NCI-H2081 (cell line): ENCODE measurements around the gene PDSS2.
A peak's percentile ranks its signal among the peaks of the same experiment; 100 is the strongest.
"Not testable (repeated sequence)": the region's sequence is repeated elsewhere in the genome, so short reads cannot be mapped to it uniquely, and the experiment has no call there.

Source experiments
- DNase-seq, 2 experiments: peaks; one replicate each; lab custom pipeline; 2025; lab: John Stamatoyannopoulos, UW

PDSS2 gene

DNA sequence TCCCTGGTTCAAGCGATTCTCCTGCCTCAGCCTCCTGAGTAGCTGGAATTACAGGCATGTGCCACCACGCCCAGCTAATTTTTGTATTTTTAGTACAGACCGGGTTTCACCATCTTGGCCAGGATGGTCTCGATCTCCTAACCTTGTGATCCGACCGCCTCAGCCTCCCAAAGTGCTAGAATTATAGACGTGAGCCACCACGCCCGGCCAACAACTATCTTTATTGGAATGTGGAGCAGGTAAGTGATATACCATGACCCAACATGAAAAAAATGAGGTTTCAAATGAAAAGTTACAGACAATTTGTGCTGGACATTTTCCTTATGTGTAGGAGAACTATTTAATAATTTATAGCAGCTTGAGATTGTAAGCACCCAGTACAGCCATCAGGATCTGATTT is 340.8 kb downstream of the PDSS2 start:
- DNase-seq, result not testable (repeated sequence)

GRCh38 chr6:107116931-107117330 is 342.4 kb downstream of the PDSS2 start:
- DNase-seq, result no peak

GRCh38 chr6:107116328-107116892 is 343.0 kb downstream of the PDSS2 start:
- peak; percentile 34 to 50 for DNase-seq

DNA sequence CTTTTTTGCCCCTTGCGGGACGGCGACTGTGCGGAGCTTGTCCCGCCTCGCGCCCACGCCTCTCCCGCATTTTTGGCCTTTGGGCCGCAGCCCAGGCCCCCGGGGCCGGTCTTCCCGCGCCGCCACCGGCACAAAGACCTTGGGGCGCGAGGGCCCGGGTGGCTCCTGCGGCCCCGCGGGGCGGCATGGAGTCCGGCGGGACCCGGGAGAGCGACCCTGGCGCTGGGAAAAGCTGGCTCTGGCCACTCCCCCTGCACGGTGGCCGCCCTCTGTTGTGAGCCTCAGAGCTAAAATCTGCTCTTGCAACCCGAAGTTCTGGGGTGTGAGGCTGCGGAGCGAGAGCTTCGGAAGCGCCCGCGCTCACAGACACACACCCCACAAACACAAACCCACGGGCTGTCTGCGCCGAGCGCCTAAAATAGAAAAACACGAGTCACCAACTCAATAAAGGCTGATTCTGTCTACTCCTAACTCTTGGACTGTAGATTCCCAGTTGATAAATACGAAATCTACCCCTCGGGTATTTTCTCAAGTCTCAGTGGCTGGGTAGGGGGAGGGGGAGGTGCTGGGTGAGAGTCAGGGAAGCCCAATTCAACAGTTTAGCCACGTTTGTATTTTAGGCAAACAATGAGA is 343.6 kb downstream of the PDSS2 start:
- DNase-seq, result peak; percentile 39 to 63

DNA sequence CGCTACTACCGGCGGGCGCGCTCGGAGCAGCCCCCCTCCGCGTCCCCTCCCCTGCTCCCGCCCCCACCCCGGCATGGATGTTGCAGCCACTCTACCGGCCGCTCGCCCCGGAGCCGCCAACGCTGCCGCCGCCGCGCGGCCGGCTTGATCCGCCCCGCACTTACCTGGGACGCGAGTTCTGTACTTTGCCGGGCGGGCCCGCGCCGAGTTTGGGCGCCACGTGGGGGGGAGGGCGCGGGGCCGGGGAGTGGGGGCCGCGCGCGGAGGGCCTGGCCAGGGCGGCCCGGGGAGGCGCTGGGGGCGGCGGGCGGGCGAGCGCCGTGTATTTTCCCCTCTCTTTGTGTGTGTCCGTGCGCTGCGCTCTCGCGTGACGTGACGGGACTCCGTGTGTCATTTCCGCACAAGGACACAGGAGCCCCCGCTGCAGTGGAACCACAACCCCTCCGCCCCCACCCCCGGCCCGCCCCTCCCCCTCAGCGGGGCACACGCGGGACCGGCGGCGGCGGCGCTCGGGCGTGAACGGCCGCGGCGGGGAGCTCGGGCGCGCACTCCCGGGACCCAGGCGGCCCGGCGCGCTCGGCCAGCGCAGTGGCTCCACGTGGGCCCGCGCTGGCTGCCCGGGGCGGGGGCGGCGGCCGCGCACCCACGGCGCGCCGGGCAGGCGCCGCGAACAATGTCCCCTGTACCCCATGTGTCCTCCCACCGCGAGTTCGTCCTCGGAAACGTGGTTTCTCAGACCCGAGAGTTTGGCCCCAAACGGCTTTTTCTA is 344.3 kb downstream of the PDSS2 start, which contains the start of gene BEND3:
Gene BEND3, minus strand, starts transcription at position 590 of the 769 bp plus-strand sequence. CDS start 16,230 bp downstream, outside the sequence.
- peak; percentile 30 to 45 for DNase-seq

GRCh38 chr6:107114213-107114925 is 345.0 kb downstream of the PDSS2 start:
- peak; percentile 70 to 77 for DNase-seq

DNA sequence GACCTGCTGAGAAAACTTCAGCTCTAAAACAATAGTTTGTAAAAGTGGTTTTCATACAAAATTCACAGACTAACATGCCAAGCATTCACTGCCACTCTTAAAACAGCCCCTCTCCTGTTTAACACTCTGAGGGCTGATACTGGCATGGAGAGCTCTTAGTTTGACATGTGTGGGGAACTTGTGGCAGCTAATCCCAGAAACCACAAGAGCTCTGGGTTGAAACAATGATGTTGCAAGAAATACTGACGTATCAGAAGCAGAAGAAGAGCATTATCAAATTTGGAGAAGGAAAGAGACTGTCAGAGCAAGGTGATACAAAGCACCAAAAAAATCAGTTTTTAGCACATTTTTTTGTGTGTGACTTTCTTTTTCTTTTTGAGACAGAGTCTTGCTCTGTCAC is 349.2 kb downstream of the PDSS2 start:
- DNase-seq, result no peak

DNA sequence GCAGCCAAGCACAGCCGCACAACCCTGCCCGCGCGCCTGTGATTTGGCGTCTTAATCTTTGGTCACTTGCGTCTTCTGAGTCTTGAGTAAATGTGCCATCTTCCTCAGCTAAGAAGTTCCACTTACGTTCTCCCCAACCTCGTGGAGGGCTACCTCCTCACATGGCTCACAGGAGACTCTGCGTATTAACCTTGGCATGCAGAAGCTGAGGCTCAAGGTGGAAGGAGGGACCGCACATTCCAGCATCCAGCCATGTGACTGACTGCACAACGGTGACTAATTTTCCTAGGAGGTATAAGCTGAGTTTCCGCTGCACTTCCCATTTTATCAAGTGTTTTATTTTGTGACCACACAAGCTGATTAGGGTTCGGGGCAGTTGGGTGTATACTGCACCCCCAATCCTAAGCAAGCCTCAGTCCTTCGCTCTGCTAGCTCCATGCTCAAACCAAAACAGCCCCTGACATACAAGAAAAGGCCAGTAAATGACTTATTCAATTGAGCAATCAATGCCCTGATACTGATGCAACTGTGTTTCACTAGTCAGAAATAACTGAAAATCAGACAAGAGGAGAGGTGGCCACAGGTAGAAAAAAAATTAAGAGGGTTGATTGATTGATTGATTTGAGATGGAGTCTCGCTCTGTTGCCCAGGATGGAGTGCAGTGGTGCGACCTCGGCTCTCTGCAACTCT is 351.0 kb downstream of the PDSS2 start:
- DNase-seq, result no peak

DNA sequence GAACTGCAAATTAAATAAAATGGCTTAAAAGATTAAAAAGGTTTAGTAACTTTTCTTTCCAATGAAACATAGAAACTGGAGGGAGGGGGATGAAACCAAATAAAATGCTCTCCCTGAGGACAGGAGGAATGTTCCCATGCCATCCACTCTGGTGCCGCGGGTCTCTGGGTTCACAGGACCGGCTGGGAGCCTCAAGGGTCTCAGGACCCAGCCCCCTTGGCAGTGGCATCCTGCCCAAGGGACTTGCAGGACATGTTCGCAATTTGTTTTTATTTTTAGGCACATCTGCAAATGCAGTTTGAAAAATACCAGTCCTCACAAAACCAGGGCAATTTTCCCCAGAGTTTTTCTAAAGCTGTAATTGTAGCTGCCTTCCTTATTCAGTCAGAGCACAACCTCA is 351.6 kb downstream of the PDSS2 start:
- no peak for DNase-seq

DNA sequence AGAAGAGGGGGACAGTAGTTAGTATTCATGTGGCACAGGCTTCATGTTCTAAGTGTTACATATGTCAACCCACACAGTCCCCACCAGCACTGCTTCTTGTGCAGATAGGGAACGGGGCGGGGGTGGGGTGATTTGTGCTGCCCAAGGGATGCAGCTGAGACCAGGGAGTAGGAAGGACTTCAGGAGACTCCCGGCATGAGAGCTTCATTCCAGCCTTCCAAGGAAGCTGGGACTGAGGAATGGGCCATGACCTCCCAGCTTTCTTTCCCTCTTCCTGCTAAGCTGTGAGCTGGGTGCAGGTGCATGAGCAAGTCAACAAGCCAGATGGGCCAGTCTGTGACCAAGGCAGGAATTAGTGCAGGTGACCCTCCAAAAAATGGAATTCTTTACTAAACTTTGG is 353.2 kb downstream of the PDSS2 start:
- no peak for DNase-seq

DNA sequence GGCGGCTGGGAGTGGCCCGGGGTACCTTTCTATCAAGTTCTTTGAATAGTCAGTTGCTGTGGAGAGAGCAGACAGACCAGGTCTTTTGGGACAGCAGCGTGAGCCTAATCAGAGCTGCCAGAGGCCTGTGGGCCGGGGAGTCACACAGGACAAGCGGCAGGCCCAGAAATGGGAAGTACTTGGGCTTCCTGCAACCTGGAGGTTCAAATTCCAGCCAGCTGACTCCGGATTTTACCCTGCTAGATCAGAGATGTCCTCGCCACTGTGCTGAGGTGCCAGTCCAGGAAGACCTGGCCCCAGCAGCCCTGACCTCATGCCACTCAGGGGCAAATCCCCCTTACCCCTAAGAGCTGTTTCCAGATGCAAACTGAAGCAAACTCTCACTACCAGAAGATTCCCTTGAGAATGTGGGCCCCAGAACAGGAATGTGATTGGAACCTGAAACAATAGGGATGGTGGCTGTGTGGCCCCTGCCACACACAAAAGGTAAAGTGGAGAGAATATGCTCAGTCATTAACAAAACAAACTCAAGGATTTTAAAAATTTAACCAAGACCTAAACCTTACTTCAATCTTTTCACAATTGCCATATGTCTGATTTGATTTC is 353.8 kb downstream of the PDSS2 start:
- no peak for DNase-seq

DNA sequence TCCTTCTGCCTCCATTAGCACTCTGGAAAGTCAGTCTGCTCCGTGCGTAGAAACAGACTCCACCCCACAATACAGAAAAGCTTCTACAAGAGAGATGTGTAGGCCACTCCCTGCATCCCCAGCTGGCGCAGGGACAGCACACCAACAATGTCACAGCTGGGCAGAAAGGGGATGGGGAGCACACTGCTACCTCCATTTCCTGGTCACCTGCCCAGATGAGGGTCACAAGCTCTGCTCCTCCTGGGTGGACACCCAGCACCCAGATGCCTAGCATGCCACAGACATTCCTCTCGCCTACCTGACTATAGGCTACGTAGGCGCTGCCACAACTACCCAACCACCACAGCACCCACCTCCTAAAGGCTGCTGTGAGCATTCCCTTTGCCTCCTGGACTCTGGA is 356.3 kb downstream of the PDSS2 start:
- DNase-seq, result peak in 1 of 2 experiments; percentile 3
